ENCODE measurements around the gene GMCL2. TPM values are rescaled to one million over a fixed set of nuclear protein-coding genes. Genes with fewer than 3 reads are reported as not detected.
"Not testable (repeated sequence)": the region's sequence is repeated elsewhere in the genome, so short reads cannot be mapped to it uniquely, and the experiment has no call there.

Gene GMCL2
- polyA plus RNA-seq, 3 donors, result not detected

- whole genome bisulfite sequencing, 3 donors, result 85 to 90% (median 85%) methylated on average over 8 of the region's 8 CpGs
- H3K27ac ChIP-seq (ENCODE audit: low read depth, low read length), result no peak overlapping the region
These were observed 22.3 kb upstream of the GMCL2 start for GRCh38 chr5:178209334-178210072.

GRCh38 chr5:178208540-178209227 is 21.5 kb upstream of the GMCL2 start:
- WGBS, 3 donors, result 74 to 81% (median 80%) methylated on average over 5 of the region's 5 CpGs

GRCh38 chr5:178207917-178208280 is 20.7 kb upstream of the GMCL2 start:
- H3K27ac ChIP-seq (ENCODE audit: low read depth, low read length), result no peak overlapping the region
- 67 to 91% (median 90%) methylated on average over 1 of the region's 1 CpG for WGBS, 3 donors

More at GRCh38 chr5:178208540-178209227, 21.5 kb upstream of the GMCL2 start:
- H3K27ac ChIP-seq (ENCODE audit: low read depth, low read length), result no peak overlapping the region

GRCh38 chr5:178207183-178207916 is 20.2 kb upstream of the GMCL2 start:
- no peak overlapping the region for H3K27ac ChIP-seq (ENCODE audit: low read depth, low read length)
- WGBS, 3 donors, result 65 to 76% (median 68%) methylated on average over 5 of the region's 5 CpGs

- H3K27ac ChIP-seq (ENCODE audit: low read depth, low read length), result no peak overlapping the region
- 54 to 67% (median 57%) methylated on average over 12 of the region's 12 CpGs for WGBS, 3 donors
These were observed 19.3 kb upstream of the GMCL2 start for GRCh38 chr5:178206166-178207101.

GRCh38 chr5:178205749-178206047 is 18.5 kb upstream of the GMCL2 start:
- 7 to 10% (median 9%) methylated on average over 5 of the region's 5 CpGs for WGBS, 3 donors

GRCh38 chr5:178204935-178205748 is 18.0 kb upstream of the GMCL2 start:
- 1% methylated on average over 61 to 90 of the region's 90 CpGs for WGBS, 3 donors
- peak overlapping the region; percentile 84 for H3K27ac ChIP-seq (ENCODE audit: low read depth, low read length)

More at GRCh38 chr5:178205749-178206047, 18.5 kb upstream of the GMCL2 start:
- no peak overlapping the region for H3K27ac ChIP-seq (ENCODE audit: low read depth, low read length)

GRCh38 chr5:178204182-178204934 is 17.2 kb upstream of the GMCL2 start, which contains the start of gene HNRNPAB:
HNRNPAB (plus strand) TSS chr5:178204533; CDS start chr5:178204838, 305 bp downstream.
- WGBS, 3 donors, result 0 to 1% (median 0%) methylated on average over 87 to 96 of the region's 96 CpGs
- H3K27ac ChIP-seq (ENCODE audit: low read depth, low read length), result peak within 1 kb of the TSS; percentile 84

GRCh38 chr5:178203670-178204181 is 16.6 kb upstream of the GMCL2 start:
- H3K27ac ChIP-seq (ENCODE audit: low read depth, low read length), result no peak overlapping the region
- WGBS, 3 donors, result 10 to 24% (median 16%) methylated on average over 22 to 30 of the region's 30 CpGs

GRCh38 chr5:178202541-178202940 is 15.4 kb upstream of the GMCL2 start:
- 95 to 97% (median 95%) methylated on average over 10 of the region's 10 CpGs for WGBS, 3 donors
- H3K27ac ChIP-seq (ENCODE audit: low read depth, low read length), result no peak overlapping the region

GRCh38 chr5:178201927-178202235 is 14.7 kb upstream of the GMCL2 start:
- 25 to 33% (median 32%) methylated on average over 2 of the region's 2 CpGs for WGBS, 3 donors

GRCh38 chr5:178201221-178201926 is 14.2 kb upstream of the GMCL2 start:
- WGBS, 3 donors, result 85 to 89% (median 86%) methylated on average over 14 of the region's 14 CpGs
- no peak overlapping the region for H3K27ac ChIP-seq (ENCODE audit: low read depth, low read length)

More at GRCh38 chr5:178201927-178202235, 14.7 kb upstream of the GMCL2 start:
- H3K27ac ChIP-seq (ENCODE audit: low read depth, low read length), result no peak overlapping the region

GRCh38 chr5:178199581-178200434 is 12.6 kb upstream of the GMCL2 start:
- H3K27ac ChIP-seq (ENCODE audit: low read depth, low read length), result no peak overlapping the region
- WGBS, 3 donors, result 72 to 79% (median 74%) methylated on average over 12 of the region's 12 CpGs

- no peak overlapping the region for H3K27ac ChIP-seq (ENCODE audit: low read depth, low read length)
- 55 to 88% (median 56%) methylated on average over 11 of the region's 11 CpGs for WGBS, 3 donors
These were observed 11.5 kb upstream of the GMCL2 start for GRCh38 chr5:178198706-178199105.

- WGBS, 3 donors, result 71 to 87% (median 73%) methylated on average over 11 of the region's 11 CpGs
- not testable (repeated sequence) for H3K27ac ChIP-seq (ENCODE audit: low read depth, low read length)
These were observed 11.0 kb upstream of the GMCL2 start for GRCh38 chr5:178198151-178198550.
